KOPT-K1 (cell line): ENCODE data around the gene NCOA5.

ENCODE experiments used
- H3K27ac ChIP-seq: fragments of 200-600 bp; sonication (generic); 2 replicates; pipeline ENCODE4 v1.5.1; 2016; ENCODE audit warnings: antibody characterized with exemption, mild to moderate bottlenecking, low read depth, low read length; ENCODE audit not compliant: poor library complexity, severe bottlenecking
- H3K36me3 ChIP-seq: fragments of 200-600 bp; sonication (generic); 2 replicates; pipeline ENCODE4 v1.5.1; 2017; ENCODE audit warnings: antibody characterized with exemption, mild to moderate bottlenecking, low read length, moderate library complexity; ENCODE audit not compliant: insufficient read depth
- H3K9me3 ChIP-seq: fragments of 200-600 bp; sonication (generic); 2 replicates; pipeline ENCODE4 v1.5.1; 2017; ENCODE audit warnings: antibody characterized with exemption, low read length, mild to moderate bottlenecking; ENCODE audit not compliant: insufficient read depth, poor library complexity, severe bottlenecking

The NCOA5 gene

GRCh38 chr20:46123482-46124245 is 33.9 kb upstream of the NCOA5 start:
- H3K27ac ChIP-seq, result no peak overlapping the region
- no peaks in the 10 kb centered on the region for H3K9me3 ChIP-seq
- H3K36me3 ChIP-seq, result no peaks in the 10 kb centered on the region

GRCh38 chr20:46122516-46123481 is 33.0 kb upstream of the NCOA5 start:
- no peaks in the 10 kb centered on the region for H3K36me3 ChIP-seq
- no peak overlapping the region for H3K27ac ChIP-seq
- H3K9me3 ChIP-seq, result no peaks in the 10 kb centered on the region

- no peak overlapping the region for H3K27ac ChIP-seq
- no peaks in the 10 kb centered on the region for H3K9me3 ChIP-seq
- no peaks in the 10 kb centered on the region for H3K36me3 ChIP-seq
Measured at GRCh38 chr20:46122071-46122470, 32.3 kb upstream of the NCOA5 start.

- H3K36me3 ChIP-seq, result no peaks in the 10 kb centered on the region
- no peak overlapping the region for H3K27ac ChIP-seq
Measured at GRCh38 chr20:46121184-46121930, 31.6 kb upstream of the NCOA5 start.

GRCh38 chr20:46120136-46120535 is 30.4 kb upstream of the NCOA5 start:
- H3K36me3 ChIP-seq, result no peaks in the 10 kb centered on the region
- no peak overlapping the region for H3K27ac ChIP-seq
- no peaks in the 10 kb centered on the region for H3K9me3 ChIP-seq

More at GRCh38 chr20:46121184-46121930, 31.6 kb upstream of the NCOA5 start:
- H3K9me3 ChIP-seq, result no peaks in the 10 kb centered on the region

- Histone ChIP-seq H3K36me3 (no peaks in the 10 kb centered on the region), H3K9me3 (no peaks in the 10 kb centered on the region), H3K27ac (no peak overlapping the region)
Measured at GRCh38 chr20:46119547-46119946, 29.8 kb upstream of the NCOA5 start.

GRCh38 chr20:46119028-46119546 is 29.3 kb upstream of the NCOA5 start:
- no peaks in the 10 kb centered on the region for H3K36me3 ChIP-seq
- H3K9me3 ChIP-seq, result no peaks in the 10 kb centered on the region
- H3K27ac ChIP-seq, result no peak overlapping the region

- H3K36me3 ChIP-seq, result no peaks in the 10 kb centered on the region
- no peak overlapping the region for H3K27ac ChIP-seq
- no peaks in the 10 kb centered on the region for H3K9me3 ChIP-seq
Measured at GRCh38 chr20:46118481-46119020, 28.8 kb upstream of the NCOA5 start.

- no peaks in the 10 kb centered on the region for H3K9me3 ChIP-seq
- H3K36me3 ChIP-seq, result no peaks in the 10 kb centered on the region
- no peak within 1 kb of the TSS for H3K27ac ChIP-seq
Measured at GRCh38 chr20:46117704-46118467, 28.1 kb upstream of the NCOA5 start, which contains the start of gene CD40. CD40 (plus strand) TSS chr20:46118314; CDS start chr20:46118344, 30 bp downstream.

GRCh38 chr20:46114449-46114848 is 24.7 kb upstream of the NCOA5 start:
- Histone ChIP-seq H3K9me3 (no peaks in the 10 kb centered on the region), H3K27ac (no peak overlapping the region), H3K36me3 (no peaks in the 10 kb centered on the region)

- Histone ChIP-seq H3K36me3 (no peaks in the 10 kb centered on the region), H3K27ac (no peak overlapping the region), H3K9me3 (no peaks in the 10 kb centered on the region)
Measured at GRCh38 chr20:46113113-46113470, 23.3 kb upstream of the NCOA5 start.

- H3K9me3 ChIP-seq, result no peaks in the 10 kb centered on the region
- H3K27ac ChIP-seq, result no peak overlapping the region
Measured at GRCh38 chr20:46112430-46113112, 22.8 kb upstream of the NCOA5 start.

GRCh38 chr20:46111836-46112212 is 22.1 kb upstream of the NCOA5 start:
- Histone ChIP-seq H3K36me3 (no peaks in the 10 kb centered on the region), H3K9me3 (no peaks in the 10 kb centered on the region), H3K27ac (no peak overlapping the region)

More at GRCh38 chr20:46112430-46113112, 22.8 kb upstream of the NCOA5 start:
- no peaks in the 10 kb centered on the region for H3K36me3 ChIP-seq
